GM23248 (cell line): ENCODE measurements around the gene PARS2. TPM values are rescaled to one million over a fixed set of nuclear protein-coding genes. Genes with fewer than 3 reads are reported as not detected.

Experiments used
- DNase-seq: peaks from one replicate; pipeline ENCODE4 v3.0.0-alpha.2; 2015
- H2AFZ ChIP-seq: fragments of 200-600 bp; sonication (generic); 2 replicates; pipeline ENCODE4 v1.6.1; 2016; ENCODE audit warnings: antibody characterized with exemption
- H3F3A ChIP-seq: fragments of 200-600 bp; sonication (generic); 2 replicates; pipeline ENCODE4 v1.6.1; 2016; ENCODE audit warnings: mild to moderate bottlenecking, antibody characterized with exemption, mixed run types; ENCODE audit not compliant: insufficient read depth
- H3K27ac ChIP-seq: fragments of 200-600 bp; sonication (generic); 2 replicates; pipeline ENCODE4 v1.5.1; 2016; ENCODE audit warnings: mild to moderate bottlenecking
- H3K27me3 ChIP-seq: fragments of 200-600 bp; sonication (generic); replicated peaks from 2 replicates; pipeline ENCODE4 v1.6.1; 2016; ENCODE audit warnings: mild to moderate bottlenecking; ENCODE audit not compliant: insufficient read depth
- H3K36me3 ChIP-seq: fragments of 200-600 bp; sonication (generic); 2 replicates; pipeline ENCODE4 v1.6.1; 2016; ENCODE audit warnings: low read depth, mild to moderate bottlenecking
- H3K4me1 ChIP-seq: fragments of 200-600 bp; sonication (generic); 2 replicates; pipeline ENCODE4 v1.6.1; 2016; ENCODE audit warnings: mild to moderate bottlenecking; ENCODE audit not compliant: insufficient read depth
- H3K4me2 ChIP-seq: fragments of 200-600 bp; sonication (generic); one replicate; pipeline ENCODE4 v1.6.1; 2016; ENCODE audit warnings: mild to moderate bottlenecking; ENCODE audit not compliant: unreplicated experiment
- H3K4me3 ChIP-seq: fragments of 200-600 bp; sonication (generic); 2 replicates; pipeline ENCODE4 v1.5.1; 2016; ENCODE audit warnings: mild to moderate bottlenecking
- H3K79me2 ChIP-seq: fragments of 200-600 bp; sonication (generic); 2 replicates; pipeline ENCODE4 v1.6.1; 2016; ENCODE audit warnings: mild to moderate bottlenecking; ENCODE audit not compliant: insufficient read depth
- H3K9ac ChIP-seq: fragments of 200-600 bp; sonication (generic); 2 replicates; pipeline ENCODE4 v1.6.1; 2016; ENCODE audit warnings: mild to moderate bottlenecking
- H3K9me2 ChIP-seq: fragments of 200-600 bp; sonication (generic); 2 replicates; pipeline ENCODE4 v1.6.1; 2016; ENCODE audit warnings: mixed run types, mild to moderate bottlenecking, moderate library complexity; ENCODE audit not compliant: insufficient read depth
- H3K9me3 ChIP-seq: fragments of 200-600 bp; sonication (generic); one replicate; pipeline ENCODE4 v1.6.1; 2017; ENCODE audit warnings: low read depth
- H4K20me1 ChIP-seq: fragments of 200-600 bp; sonication (generic); 2 replicates; pipeline ENCODE4 v1.6.0; 2016; ENCODE audit not compliant: insufficient read depth
- EZH2 ChIP-seq: fragments of 200-600 bp; sonication (generic); IDR thresholded peaks from 2 replicates; pipeline ENCODE4 v1.6.1; 2018; ENCODE audit warnings: antibody characterized with exemption, mild to moderate bottlenecking; ENCODE audit not compliant: insufficient read depth, poor library complexity, severe bottlenecking
- EZH2phosphoT487 ChIP-seq: fragments of 200-600 bp; sonication (generic); IDR thresholded peaks from 2 replicates; pipeline ENCODE4 v1.6.1; 2018; ENCODE audit warnings: antibody characterized with exemption, moderate library complexity, mild to moderate bottlenecking, low read depth; ENCODE audit not compliant: insufficient read depth
- WGBS, 2 experiments: methylation state at CpG; one replicate each; pipeline ENCODE4 v1.1.6; 2015 to 2017; ENCODE audit warnings: low lambda C conversion rate in 2 of 2, low coverage in 1 of 2; ENCODE audit errors: missing lambda C conversion rate in 2 of 2; 5-methylcytosine and 5-hydroxymethylcytosine counted together
- in situ Hi-C: fragments of 300-500 bp; cut with MboI; formaldehyde crosslinking; loops from 2 replicates; pipeline ENCODE4 v1.15.0; 2020
- polyA plus RNA-seq: library from polyadenylated mRNA; unstranded; fragments of >200 nt; fragmentation: Nextera tagmentation; extraction: Ambion mirVana; gene quantifications from 2 replicates; pipeline ENCODE4 v1.2.1, GENCODE V29; 2016
- total RNA-seq: library from RNA; depleted of rRNA; stranded (reverse); fragments of >200 nt; shearing (Covaris generic); gene quantifications from 2 replicates; pipeline ENCODE4 v1.2.3, GENCODE V29; 2014

PARS2 gene
- total and polyA plus RNA-seq, 2 experiments from 2014 or later: 4.1 to 5.0 TPM

GRCh38 chr1:54738244-54738643 is 26.1 kb downstream of the PARS2 start:
- no peak for TF ChIP-seq EZH2
- TF ChIP-seq EZH2phosphoT487: no peak
- Histone ChIP-seq H3K4me2 (no peak overlapping the region), H3K27ac (no peak overlapping the region), H3K27me3 (no peaks in the 10 kb centered on the region), H3K9me3 (no peaks in the 10 kb centered on the region), H3K9me2 (no peaks in the 10 kb centered on the region), H3K36me3 (peaks cover 29% of the 10 kb centered on the region), H3F3A (no peaks in the 10 kb centered on the region), H3K79me2 (no peaks in the 10 kb centered on the region), H3K9ac (no peak overlapping the region), H3K4me1 (no peaks in the 10 kb centered on the region), H3K4me3 (no peak overlapping the region), H4K20me1 (no peaks in the 10 kb centered on the region), H2AFZ (no peak overlapping the region)
- in situ Hi-C loops: no loop called here
- 82 to 83% methylated on average over 6 of the region's 6 CpGs for WGBS, 2 experiments
- no peak for DNase-seq

DNA sequence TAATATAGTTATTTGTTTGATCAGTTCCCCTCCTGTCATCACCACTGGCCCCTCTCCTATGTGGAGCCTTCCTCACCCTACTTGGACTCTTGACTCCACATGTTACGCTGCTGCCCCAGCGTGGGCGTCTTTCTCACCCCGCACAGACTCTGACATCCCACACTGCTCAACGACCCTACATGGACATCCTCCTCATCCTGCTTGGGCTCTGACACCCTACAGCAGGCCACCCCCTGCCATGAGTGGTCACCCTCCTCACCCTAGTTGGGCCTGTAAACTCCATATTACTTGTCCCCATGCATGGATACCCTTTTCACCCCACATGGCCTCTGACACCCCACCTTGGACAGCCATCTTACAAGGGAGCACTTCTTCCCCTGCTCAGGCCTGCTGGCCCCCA is 27.6 kb downstream of the PARS2 start:
- H3K79me2 ChIP-seq: no peaks in the 10 kb centered on the region
- no peak for TF ChIP-seq EZH2
- no peak for TF ChIP-seq EZH2phosphoT487
- in situ Hi-C loops: no loop called here

GRCh38 chr1:54728027-54728426 is 36.3 kb downstream of the PARS2 start:
- H4K20me1 ChIP-seq: no peaks in the 10 kb centered on the region
- H3K4me1 ChIP-seq: no peaks in the 10 kb centered on the region
- H2AFZ ChIP-seq: no peak overlapping the region
- H3K36me3 ChIP-seq: peaks cover 43% of the 10 kb centered on the region
- H3K9me2 ChIP-seq: no peaks in the 10 kb centered on the region
- H3K27me3 ChIP-seq: no peaks in the 10 kb centered on the region
- 77 to 79% methylated on average over 3 of the region's 3 CpGs for WGBS, 2 experiments
- no peak overlapping the region for H3K9ac ChIP-seq
- H3F3A ChIP-seq: no peaks in the 10 kb centered on the region
- H3K27ac ChIP-seq: no peak overlapping the region
- no peak for TF ChIP-seq EZH2
- no peak for TF ChIP-seq EZH2phosphoT487
- no peak overlapping the region for H3K4me2 ChIP-seq
- H3K9me3 ChIP-seq: no peaks in the 10 kb centered on the region
- H3K4me3 ChIP-seq: no peak overlapping the region
- no peak for DNase-seq
- in situ Hi-C loops: no loop called here
- H3K79me2 ChIP-seq: no peaks in the 10 kb centered on the region

More for the DNA sequence above, 27.6 kb downstream of the PARS2 start:
- no peaks in the 10 kb centered on the region for H3K27me3 ChIP-seq
- no peak overlapping the region for H3K9ac ChIP-seq
- H2AFZ ChIP-seq: no peak overlapping the region
- H3K36me3 ChIP-seq: peaks cover 30% of the 10 kb centered on the region
- no peaks in the 10 kb centered on the region for H4K20me1 ChIP-seq
- no peaks in the 10 kb centered on the region for H3K4me1 ChIP-seq
- H3K4me3 ChIP-seq: no peak overlapping the region
- H3F3A ChIP-seq: no peaks in the 10 kb centered on the region
- no peaks in the 10 kb centered on the region for H3K9me3 ChIP-seq
- H3K4me2 ChIP-seq: no peak overlapping the region
- no peaks in the 10 kb centered on the region for H3K9me2 ChIP-seq
- WGBS, 2 experiments: 90 to 93% methylated on average over 5 of the region's 5 CpGs
- H3K27ac ChIP-seq: no peak overlapping the region
- DNase-seq: no peak

DNA sequence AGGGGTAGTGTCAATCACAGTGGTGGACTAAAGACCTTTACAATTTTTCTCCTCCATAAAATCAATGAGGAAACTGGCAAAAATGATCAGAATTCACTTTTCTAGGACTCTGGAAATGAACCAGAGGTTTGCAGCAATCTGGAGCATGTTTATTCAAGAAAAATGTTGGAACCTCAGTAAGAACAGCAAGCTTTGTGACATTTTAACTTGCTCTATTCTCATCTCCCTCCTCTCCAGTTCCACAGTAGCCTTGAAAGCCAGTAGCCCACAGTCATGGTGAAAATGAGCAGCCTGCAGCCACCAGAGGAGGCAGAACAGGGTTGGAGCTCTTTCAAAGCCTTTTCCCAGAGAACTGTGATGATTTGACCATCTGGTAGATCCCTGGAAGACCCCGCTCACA is 39.6 kb downstream of the PARS2 start:
- no peak overlapping the region for H2AFZ ChIP-seq
- DNase-seq: no peak
- in situ Hi-C loops: no loop called here
- TF ChIP-seq EZH2 (no peak), EZH2phosphoT487 (no peak)
- no peaks in the 10 kb centered on the region for H3K9me3 ChIP-seq
- H3K4me2 ChIP-seq: no peak overlapping the region
- no peak overlapping the region for H3K27ac ChIP-seq
- no peaks in the 10 kb centered on the region for H3K4me1 ChIP-seq
- 89 to 100% methylated on average over 1 of the region's 1 CpG for WGBS, 2 experiments
- H4K20me1 ChIP-seq: no peaks in the 10 kb centered on the region
- H3K9me2 ChIP-seq: no peaks in the 10 kb centered on the region
- no peak overlapping the region for H3K9ac ChIP-seq
- H3K27me3 ChIP-seq: no peaks in the 10 kb centered on the region
- no peak overlapping the region for H3K4me3 ChIP-seq
- no peaks in the 10 kb centered on the region for H3F3A ChIP-seq
- H3K36me3 ChIP-seq: peaks cover 53% of the 10 kb centered on the region
- H3K79me2 ChIP-seq: 0 out of 2 replicates have a peak, but pooled peaks cover 3% of the 10 kb centered on the region

- Histone ChIP-seq H3K4me1 (no peaks in the 10 kb centered on the region), H3K79me2 (peaks cover 11% of the 10 kb centered on the region; the same call in 1 of the 2 replicates), H3F3A (no peaks in the 10 kb centered on the region), H3K36me3 (peaks cover 58% of the 10 kb centered on the region), H3K9me3 (no peaks in the 10 kb centered on the region), H4K20me1 (no peaks in the 10 kb centered on the region), H3K9ac (no peak overlapping the region), H3K27me3 (no peaks in the 10 kb centered on the region), H3K4me2 (no peak overlapping the region), H3K9me2 (no peaks in the 10 kb centered on the region), H2AFZ (no peak overlapping the region), H3K27ac (no peak overlapping the region), H3K4me3 (no peak overlapping the region)
- TF ChIP-seq EZH2phosphoT487 (no peak), EZH2 (no peak)
- in situ Hi-C loops: no loop called here
- no peak for DNase-seq
These were observed 40.3 kb downstream of the PARS2 start for GRCh38 chr1:54723985-54724384.
